GM19043 (cell line): Measurements from ENCODE around the gene CCDC73.

Experiments
- ATAC-seq: cut with Tn5 transposase; IDR thresholded peaks from one replicate; pipeline ENCODE4 v1.9.1; 2021; ENCODE audit warnings: low read depth; ENCODE audit not compliant: unreplicated experiment

CCDC73 gene

GRCh38 chr11:32555895-32556294, 238.6 kb downstream of the CCDC73 start:
- no peak for ATAC-seq

GRCh38 chr11:32555091-32555490, 239.4 kb downstream of the CCDC73 start:
- ATAC-seq: no peak
